GM10248 (cell line): ENCODE results near the gene SYT13.

Source experiments
- CTCF ChIA-PET: fragments of 300-600 bp; sonication (Branson Sonifier 250); formaldehyde crosslinking; extraction: SDS; loops from one replicate; lab custom pipeline; 2021; ENCODE audit warnings: antibody characterized with exemption; lab: Yijun Ruan, JAX
- POLR2A ChIA-PET: fragments of 350-650 bp; sonication (Branson Sonifier 250); formaldehyde crosslinking; extraction: SDS; loops from one replicate; lab custom pipeline; 2020; ENCODE audit warnings: antibody characterized with exemption; lab: Yijun Ruan, JAX
- DNase-seq: peaks from one replicate; pipeline ENCODE4 v3.0.0; 2012; ENCODE audit errors: extremely low spot score
- CTCF ChIP-seq: IDR thresholded peaks from 2 replicates; pipeline ENCODE4 v1.5.1; 2012; ENCODE audit warnings: mild to moderate bottlenecking, low read depth; ENCODE audit errors: extremely low read depth, missing control alignments, control extremely low read depth

SYT13 gene

GRCh38 chr11:45217991-45218390, 68.2 kb downstream of the SYT13 start:
- CTCF ChIA-PET, result interaction anchor here (1.3 kb wide), 1 partner anchor 11 kb away, joined by 3 read pairs; no protein-coding TSS in a partner anchor
- TF ChIP-seq CTCF, result no peak
- no peak for DNase-seq
- POLR2A ChIA-PET, result interaction anchor here (0.6 kb wide), 1 partner anchor 16 kb away, joined by 3 read pairs; no protein-coding TSS in a partner anchor

GRCh38 chr11:45216901-45217300, 69.2 kb downstream of the SYT13 start:
- DNase-seq, result no peak
- ChIA-PET POLR2A (no interaction called here), CTCF (interaction anchor here (1.0 to 3.8 kb wide), 4 partner anchors 11 to 154 kb away, joined by 3 to 15 read pairs (median 5); no protein-coding TSS in a partner anchor)
- no peak for TF ChIP-seq CTCF

- ChIA-PET CTCF (interaction anchor here (0.8 to 3.8 kb wide), 6 partner anchors 12 to 155 kb away, joined by 3 to 15 read pairs (median 5); no protein-coding TSS in a partner anchor), POLR2A (no interaction called here)
- TF ChIP-seq CTCF, result no peak
- DNase-seq, result no peak
Measured at GRCh38 chr11:45216031-45216430, 70.1 kb downstream of the SYT13 start.

GRCh38 chr11:45215098-45215865, 70.9 kb downstream of the SYT13 start:
- CTCF ChIA-PET, result interaction anchor here (0.8 to 3.8 kb wide), 5 partner anchors 13 to 46 kb away, joined by 3 to 15 read pairs (median 5); no protein-coding TSS in a partner anchor
- POLR2A ChIA-PET, result no interaction called here
- no peak for TF ChIP-seq CTCF
- no peak for DNase-seq

GRCh38 chr11:45213717-45214116, 72.4 kb downstream of the SYT13 start:
- ChIA-PET CTCF (interaction anchor here (0.7 to 3.8 kb wide), 4 partner anchors 15 to 39 kb away, joined by 3 to 15 read pairs (median 4); no protein-coding TSS in a partner anchor), POLR2A (no interaction called here)
- DNase-seq, result no peak
- TF ChIP-seq CTCF, result no peak

GRCh38 chr11:45213316-45213665, 72.8 kb downstream of the SYT13 start:
- ChIA-PET CTCF (interaction anchor here (0.7 to 1.4 kb wide), 3 partner anchors 15 to 39 kb away, joined by 3 to 4 read pairs (median 4); no protein-coding TSS in a partner anchor), POLR2A (no interaction called here)
- no peak for DNase-seq
- no peak for TF ChIP-seq CTCF
